SK-N-MC (cell line): ENCODE measurements around the gene PRR23E.

Source experiments
- DNase-seq: peaks from one replicate; pipeline ENCODE4 v3.0.0-alpha.2; 2011; ENCODE audit warnings: low read depth, low spot score
- H3K27ac ChIP-seq: fragments of 200-600 bp; sonication (generic); 2 replicates; pipeline ENCODE4 v1.5.1; 2016; ENCODE audit warnings: mixed run types
- H3K36me3 ChIP-seq: fragments of 200-600 bp; sonication (generic); 2 replicates; pipeline ENCODE4 v1.6.1; 2017; ENCODE audit warnings: antibody characterized with exemption, low read length, mixed read lengths; ENCODE audit not compliant: insufficient read depth
- H3K4me3 ChIP-seq: fragments of 200-600 bp; sonication (generic); 2 replicates; pipeline ENCODE4 v1.5.1; 2016
- H3K9ac ChIP-seq: fragments of 200-600 bp; sonication (generic); 2 replicates; pipeline ENCODE4 v1.8.0; 2017; ENCODE audit warnings: mixed run types, mixed read lengths; ENCODE audit not compliant: insufficient read length
- H3K9me3 ChIP-seq: fragments of 200-600 bp; sonication (generic); 2 replicates; pipeline ENCODE4 v1.6.1; 2017; ENCODE audit warnings: low read depth, mild to moderate bottlenecking, antibody characterized with exemption, low read length, moderate library complexity, mixed read lengths
- EZH2 ChIP-seq: fragments of 200-600 bp; sonication (generic); IDR thresholded peaks from one replicate; pipeline ENCODE4 v1.6.1; 2017; ENCODE audit warnings: antibody characterized with exemption
- FOXP2 ChIP-seq: optimal IDR thresholded peaks from 2 replicates; pipeline ENCODE3; 2011; ENCODE audit warnings: mild to moderate bottlenecking, moderate library complexity; ENCODE audit not compliant: insufficient read depth; ENCODE audit errors: extremely low read length, control extremely low read depth
- POLR2AphosphoS5 ChIP-seq: IDR thresholded peaks from 2 replicates; pipeline ENCODE4 v1.6.1; 2012; ENCODE audit warnings: mild to moderate bottlenecking, low read depth, low read length, borderline replicate concordance

PRR23E gene

DNA sequence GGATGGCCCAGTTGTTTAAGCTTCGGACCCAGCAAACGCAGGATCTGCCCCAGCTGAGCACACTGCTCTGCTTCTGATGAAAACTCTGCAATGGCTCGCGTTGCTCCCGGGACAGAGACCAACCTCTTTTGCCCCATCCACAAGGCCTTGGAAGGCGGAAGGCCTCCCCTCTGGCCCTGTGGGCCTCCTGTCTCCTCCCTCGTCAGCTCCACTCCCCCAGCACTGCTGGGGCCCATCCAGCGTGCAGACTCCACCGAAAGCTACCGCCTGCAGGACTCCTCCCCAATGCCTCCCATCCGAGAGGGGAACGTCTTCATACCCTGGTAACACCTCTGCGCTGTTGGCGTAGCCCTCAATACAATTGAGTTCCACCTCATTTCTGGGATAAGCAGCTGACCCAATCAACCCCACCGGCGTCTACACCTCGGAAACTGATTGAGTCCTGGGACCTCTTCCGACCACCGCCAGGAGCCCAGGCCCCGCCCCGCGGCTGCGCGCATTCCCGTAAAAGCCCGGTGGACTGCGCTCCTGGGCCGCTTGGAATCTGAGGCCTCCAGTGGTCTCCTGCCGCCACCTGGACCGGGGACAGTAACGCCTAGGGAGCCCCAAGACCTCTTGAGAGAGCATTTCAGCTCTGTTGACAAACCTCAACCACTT lies at the start of gene PRR23E:
PRR23E (plus strand) TSS at position 556 of the 657 bp plus-strand sequence. CDS start 3,555 bp downstream, outside the sequence.
- Histone ChIP-seq H3K27ac (no peak within 1 kb of the TSS), H3K9ac (no peak within 1 kb of the TSS), H3K9me3 (no peaks in the 10 kb centered on the region), H3K4me3 (no peak within 1 kb of the TSS), H3K36me3 (no peaks in the 10 kb centered on the region)
- TF ChIP-seq POLR2AphosphoS5, result no peak
- TF ChIP-seq EZH2, result no peak
- TF ChIP-seq FOXP2, result no peak
- no peak for DNase-seq

- H3K36me3 ChIP-seq, result no peaks in the 10 kb centered on the region
- TF ChIP-seq FOXP2 (no peak), POLR2AphosphoS5 (no peak), EZH2 (no peak)
- H3K9me3 ChIP-seq, result no peaks in the 10 kb centered on the region
- no peak overlapping the region for H3K4me3 ChIP-seq
- H3K9ac ChIP-seq, result no peak overlapping the region
- no peak overlapping the region for H3K27ac ChIP-seq
- DNase-seq, result no peak
These were observed 49.8 kb upstream of the PRR23E start for GRCh38 chr3:127143172-127143571.

- Histone ChIP-seq H3K36me3 (no peaks in the 10 kb centered on the region), H3K4me3 (no peak overlapping the region), H3K27ac (no peak overlapping the region), H3K9me3 (no peaks in the 10 kb centered on the region), H3K9ac (no peak overlapping the region)
- no peak for TF ChIP-seq EZH2
- no peak for DNase-seq
These were observed 48.3 kb upstream of the PRR23E start for GRCh38 chr3:127144631-127145030.

DNA sequence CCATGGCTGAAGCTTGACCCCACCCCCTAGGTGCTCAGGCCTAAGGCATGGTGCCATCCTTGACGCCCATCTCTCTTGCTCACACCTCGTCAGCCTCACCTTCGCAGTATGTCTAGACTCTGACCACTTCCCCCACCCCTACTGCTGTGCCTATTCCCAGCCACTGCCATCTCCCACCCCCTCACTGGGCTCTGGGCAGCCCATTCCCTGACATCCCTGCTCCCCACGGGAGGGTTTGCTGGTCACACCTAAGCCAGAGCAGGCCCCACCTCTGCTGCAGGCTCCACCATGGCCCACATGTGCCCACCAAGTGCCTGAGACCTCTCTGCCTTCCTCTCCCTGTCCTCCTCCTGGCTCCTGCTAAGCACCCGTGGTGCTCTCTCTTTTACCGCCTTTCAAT lies 47.7 kb upstream of the PRR23E start:
- no peaks in the 10 kb centered on the region for H3K9me3 ChIP-seq
- TF ChIP-seq FOXP2, result no peak
- TF ChIP-seq POLR2AphosphoS5, result no peak
- no peak for TF ChIP-seq EZH2
- no peak overlapping the region for H3K4me3 ChIP-seq
- no peak overlapping the region for H3K9ac ChIP-seq
- H3K27ac ChIP-seq, result no peak overlapping the region
- DNase-seq, result no peak
- no peaks in the 10 kb centered on the region for H3K36me3 ChIP-seq

- H3K27ac ChIP-seq, result no peak overlapping the region
- H3K9ac ChIP-seq, result no peak overlapping the region
- no peak overlapping the region for H3K4me3 ChIP-seq
- H3K9me3 ChIP-seq, result no peaks in the 10 kb centered on the region
- no peaks in the 10 kb centered on the region for H3K36me3 ChIP-seq
- no peak for DNase-seq
- no peak for TF ChIP-seq FOXP2
- no peak for TF ChIP-seq EZH2
- no peak for TF ChIP-seq POLR2AphosphoS5
These were observed 45.5 kb upstream of the PRR23E start for GRCh38 chr3:127147291-127147885.

- Histone ChIP-seq H3K9ac (no peak overlapping the region), H3K27ac (no peak overlapping the region), H3K4me3 (no peak overlapping the region), H3K36me3 (no peaks in the 10 kb centered on the region), H3K9me3 (no peaks in the 10 kb centered on the region)
- no peak for DNase-seq
- TF ChIP-seq FOXP2 (no peak), POLR2AphosphoS5 (no peak), EZH2 (no peak)
These were observed 43.2 kb upstream of the PRR23E start for GRCh38 chr3:127149621-127150310.

GRCh38 chr3:127150513-127151250 lies 42.2 kb upstream of the PRR23E start:
- Histone ChIP-seq H3K27ac (no peak overlapping the region), H3K4me3 (no peak overlapping the region), H3K9me3 (no peaks in the 10 kb centered on the region), H3K36me3 (no peaks in the 10 kb centered on the region), H3K9ac (no peak overlapping the region)
- no peak for DNase-seq
- TF ChIP-seq FOXP2, result no peak
- no peak for TF ChIP-seq EZH2
- TF ChIP-seq POLR2AphosphoS5, result no peak

DNA sequence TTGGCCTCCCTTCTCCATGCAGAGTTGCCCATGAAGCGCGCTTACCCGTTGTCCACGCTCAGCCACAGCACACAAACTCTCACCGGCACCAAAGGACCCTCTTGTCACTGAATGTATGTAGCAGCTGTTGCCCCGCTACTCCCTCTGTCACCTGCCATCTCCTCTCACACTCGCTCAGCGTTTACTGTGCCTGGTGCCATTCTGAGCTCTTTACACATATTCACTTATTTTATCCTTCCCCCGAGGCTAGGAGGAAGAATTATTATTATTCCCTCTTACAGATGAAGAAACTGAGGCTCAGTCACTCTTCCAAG lies 41.7 kb upstream of the PRR23E start:
- DNase-seq, result no peak
- Histone ChIP-seq H3K36me3 (no peaks in the 10 kb centered on the region), H3K27ac (no peak overlapping the region), H3K9me3 (no peaks in the 10 kb centered on the region), H3K4me3 (no peak overlapping the region), H3K9ac (no peak overlapping the region)
- TF ChIP-seq FOXP2 (no peak), POLR2AphosphoS5 (no peak), EZH2 (no peak)
